ENCODE data around the gene CEP78. TPM values are rescaled to one million over a fixed set of nuclear protein-coding genes. Genes with fewer than 3 reads are reported as not detected.
A peak's percentile ranks its signal among the peaks of the same experiment; 100 is the strongest.
"Not testable (repeated sequence)": the region's sequence is repeated elsewhere in the genome, so short reads cannot be mapped to it uniquely, and the experiment has no call there.

Gene CEP78
- 10 to 100 TPM; 28.1 to 38.7 (median 37.3) TPM for polyA plus RNA-seq (ENCODE audit: insufficient read length in 3 of 3)
- long read RNA-seq, donor 1, partial matches to known transcripts, result 0 of 2 reads
- long read RNA-seq, donor 1, other reads (novel, unspliced or antisense), result 0 of 2 reads
- long read RNA-seq, donor 2, full-length matches to known transcripts, result 5 of 5 reads
- long read RNA-seq, donor 2, partial matches to known transcripts, result 0 of 5 reads
- long read RNA-seq, donor 2, other reads (novel, unspliced or antisense), result 0 of 5 reads
- long read RNA-seq, donor 3, partial matches to known transcripts, result 5 of 12 reads
- long read RNA-seq, donor 3, other reads (novel, unspliced or antisense), result 0 of 12 reads
- long read RNA-seq, donor 4, full-length matches to known transcripts, result 2 of 2 reads
- long read RNA-seq, donor 4, partial matches to known transcripts, result 0 of 2 reads
- long read RNA-seq, donor 4, other reads (novel, unspliced or antisense), result 0 of 2 reads
- long read RNA-seq, donor 5, partial matches to known transcripts, result 0 of 2 reads
- long read RNA-seq, donor 5, other reads (novel, unspliced or antisense), result 0 of 2 reads
- long read RNA-seq, donor 6, partial matches to known transcripts, result 0 of 1 reads
- long read RNA-seq, donor 6, other reads (novel, unspliced or antisense), result 0 of 1 reads
- long read RNA-seq, donor 7, full-length matches to known transcripts, result 4 of 4 reads
- long read RNA-seq, donor 7, partial matches to known transcripts, result 0 of 4 reads
- long read RNA-seq, donor 7, other reads (novel, unspliced or antisense), result 0 of 4 reads
- long read RNA-seq, donor 8, partial matches to known transcripts, result 7 of 10 reads
- long read RNA-seq, donor 8, other reads (novel, unspliced or antisense), result 0 of 10 reads
- long read RNA-seq, donor 9, full-length matches to known transcripts, result 1 of 9 reads
- long read RNA-seq, donor 9, partial matches to known transcripts, result 8 of 9 reads
- long read RNA-seq, donor 9, other reads (novel, unspliced or antisense), result 0 of 9 reads
- long read RNA-seq, donor 10, partial matches to known transcripts, result 11 of 11 reads
- long read RNA-seq, donor 10, other reads (novel, unspliced or antisense), result 0 of 11 reads
- long read RNA-seq, donor 11, partial matches to known transcripts, result 0 of 5 reads
- long read RNA-seq, donor 11, other reads (novel, unspliced or antisense), result 0 of 5 reads
- long read RNA-seq, donor 12, partial matches to known transcripts, result 0 of 4 reads
- long read RNA-seq, donor 12, other reads (novel, unspliced or antisense), result 0 of 4 reads
- long read RNA-seq, donor 13, partial matches to known transcripts, result 0 of 1 reads
- long read RNA-seq, donor 13, other reads (novel, unspliced or antisense), result 0 of 1 reads
- long read RNA-seq, donor 14, result 0 reads
- long read RNA-seq, donor 15, full-length matches to known transcripts, result 4 of 4 reads
- long read RNA-seq, donor 15, partial matches to known transcripts, result 0 of 4 reads
- long read RNA-seq, donor 15, other reads (novel, unspliced or antisense), result 0 of 4 reads
- long read RNA-seq, donor 16, partial matches to known transcripts, result 0 of 3 reads
- long read RNA-seq, donor 16, other reads (novel, unspliced or antisense), result 0 of 3 reads

- DNase-seq, result peak; percentile 94
Observed at GRCh38 chr9:78235762-78236550, at the start of gene CEP78. Gene CEP78 (plus strand): TSS chr9:78236075. CDS start chr9:78236351, 276 bp downstream.

- no peak for DNase-seq
Observed at GRCh38 chr9:78187763-78188484, 48.0 kb upstream of the CEP78 start.

- no peak for DNase-seq
Observed at GRCh38 chr9:78188594-78188993, 47.3 kb upstream of the CEP78 start.

GRCh38 chr9:78189001-78189400, 46.9 kb upstream of the CEP78 start:
- no peak for DNase-seq

- no peak for DNase-seq
Observed at GRCh38 chr9:78189461-78189860, 46.4 kb upstream of the CEP78 start.

- no peak for DNase-seq
Observed at GRCh38 chr9:78191931-78192330, 43.9 kb upstream of the CEP78 start.

- no peak for DNase-seq
Observed at GRCh38 chr9:78196258-78196657, 39.6 kb upstream of the CEP78 start.

- DNase-seq, result not testable (repeated sequence)
Observed at GRCh38 chr9:78201158-78201777, 34.6 kb upstream of the CEP78 start.

- no peak for DNase-seq
Observed at GRCh38 chr9:78207319-78207718, 28.6 kb upstream of the CEP78 start.

- no peak for DNase-seq
Observed at GRCh38 chr9:78207901-78208300, 28.0 kb upstream of the CEP78 start.

GRCh38 chr9:78209127-78209526, 26.7 kb upstream of the CEP78 start:
- DNase-seq, result no peak

GRCh38 chr9:78210841-78211301, 25.0 kb upstream of the CEP78 start:
- DNase-seq, result no peak

- no peak for DNase-seq
Observed at GRCh38 chr9:78212868-78213267, 23.0 kb upstream of the CEP78 start.

- DNase-seq, result no peak
Observed at GRCh38 chr9:78213712-78214111, 22.2 kb upstream of the CEP78 start.

GRCh38 chr9:78214492-78214891, 21.4 kb upstream of the CEP78 start:
- no peak for DNase-seq

GRCh38 chr9:78215706-78216105, 20.2 kb upstream of the CEP78 start:
- no peak for DNase-seq

- no peak for DNase-seq
Observed at GRCh38 chr9:78218890-78219289, 17.0 kb upstream of the CEP78 start.

- DNase-seq, result no peak
Observed at GRCh38 chr9:78221425-78221824, 14.4 kb upstream of the CEP78 start.

- DNase-seq, result not testable (repeated sequence)
Observed at GRCh38 chr9:78221841-78222240, 14.0 kb upstream of the CEP78 start.
